ENCODE data around the gene CEBPG.

GRCh38 chr19:33332248-33332647, 41.3 kb upstream of the CEBPG start:
- TF ChIP-seq CTCF (IDR thresholded peaks at IDR 0.05; ENCODE audit: insufficient read depth, low read length) = no peak
- TF ChIP-seq POLR2AphosphoS5 (IDR thresholded peaks at IDR 0.05; ENCODE audit: low read depth) = no peak; the same call in 1 of the 2 replicates
- no peak for TF ChIP-seq REST (IDR thresholded peaks at IDR 0.05; ENCODE audit: insufficient replicate concordance, low read depth)
- no peak; the same call in 1 of the 2 replicates for TF ChIP-seq SPI1 (IDR thresholded peaks at IDR 0.05; ENCODE audit: borderline replicate concordance, low read depth)
